GM19193 (cell line): ENCODE measurements around the gene PIK3R5.
A peak's percentile ranks its signal among the peaks of the same experiment; 100 is the strongest.

Experiments
- POLR2A ChIP-seq: IDR thresholded peaks from 4 replicates; pipeline ENCODE4 v1.6.1; 2011; ENCODE audit not compliant: insufficient read depth, insufficient read length; ENCODE audit errors: extremely low read depth

PIK3R5 gene

GRCh38 chr17:8872036-8872704 is 93.3 kb downstream of the PIK3R5 start:
- no peak for TF ChIP-seq POLR2A

GRCh38 chr17:8871081-8871581 is 94.4 kb downstream of the PIK3R5 start:
- no peak for TF ChIP-seq POLR2A

- no peak for TF ChIP-seq POLR2A
These were observed 95.0 kb downstream of the PIK3R5 start for GRCh38 chr17:8870406-8871040.

- TF ChIP-seq POLR2A: no peak
These were observed 96.2 kb downstream of the PIK3R5 start for GRCh38 chr17:8869114-8869815.

GRCh38 chr17:8868529-8868951 is 97.0 kb downstream of the PIK3R5 start:
- TF ChIP-seq POLR2A: no peak

GRCh38 chr17:8868092-8868491 is 97.4 kb downstream of the PIK3R5 start:
- TF ChIP-seq POLR2A: no peak

- peak; percentile 78 for TF ChIP-seq POLR2A
These were observed 98.0 kb downstream of the PIK3R5 start, which contains the start of gene PIK3R6 for GRCh38 chr17:8867361-8867981. PIK3R6 (minus strand) TSS chr17:8867674; CDS start chr17:8849794, 17,880 bp downstream.

- TF ChIP-seq POLR2A: no peak
These were observed 99.7 kb downstream of the PIK3R5 start for GRCh38 chr17:8865811-8866210.

- TF ChIP-seq POLR2A: no peak
These were observed 100.1 kb downstream of the PIK3R5 start for GRCh38 chr17:8865385-8865784.

GRCh38 chr17:8862213-8863056 is 103.1 kb downstream of the PIK3R5 start:
- peak; percentile 29 for TF ChIP-seq POLR2A

- TF ChIP-seq POLR2A: no peak
These were observed 103.9 kb downstream of the PIK3R5 start for GRCh38 chr17:8861495-8862181.

- TF ChIP-seq POLR2A: no peak
These were observed 105.6 kb downstream of the PIK3R5 start for GRCh38 chr17:8859804-8860430.
